Activated CD4-positive, CD25-positive, alpha-beta regulatory T cell treated with anti-CD3 and anti-CD28 coated beads, Interleukin-2, amount 50 U/mL, for 24 hours (primary cell): ENCODE measurements around the gene FEZF2.

Experiments used
- ATAC-seq, 2 donors: fragments of 150-1000 bp; cut with Tn5 transposase; one replicate each; pipeline ENCODE4 v1.10.0; 2021; ENCODE audit warnings: mild to moderate bottlenecking in 1 of 2, moderate library complexity in 1 of 2

Gene FEZF2

GRCh38 chr3:62372621-62373041 is 719 bp downstream of the FEZF2 start:
- ATAC-seq, result no peak

- ATAC-seq, result no peak
Observed at GRCh38 chr3:62371720-62372591, 1.4 kb downstream of the FEZF2 start.

- ATAC-seq, result no peak
Observed at GRCh38 chr3:62370858-62371719, 2.3 kb downstream of the FEZF2 start.

- no peak for ATAC-seq
Observed at GRCh38 chr3:62370112-62370857, 3.1 kb downstream of the FEZF2 start.

GRCh38 chr3:62369476-62369743 is 3.9 kb downstream of the FEZF2 start:
- no peak for ATAC-seq

GRCh38 chr3:62368705-62369475 is 4.5 kb downstream of the FEZF2 start:
- ATAC-seq, result no peak

- no peak for ATAC-seq
Observed at GRCh38 chr3:62368290-62368704, 5.1 kb downstream of the FEZF2 start.

GRCh38 chr3:62367763-62368195 is 5.6 kb downstream of the FEZF2 start:
- no peak for ATAC-seq

GRCh38 chr3:62366126-62366484 is 7.2 kb downstream of the FEZF2 start:
- no peak for ATAC-seq

- ATAC-seq, result no peak
Observed at GRCh38 chr3:62365391-62366125, 7.8 kb downstream of the FEZF2 start.

GRCh38 chr3:62364191-62364590 is 9.2 kb downstream of the FEZF2 start:
- no peak for ATAC-seq

- no peak for ATAC-seq
Observed at GRCh38 chr3:62363275-62363674, 10.1 kb downstream of the FEZF2 start.

- ATAC-seq, result no peak
Observed at GRCh38 chr3:62361824-62362223, 11.5 kb downstream of the FEZF2 start.

GRCh38 chr3:62361261-62361660 is 12.1 kb downstream of the FEZF2 start:
- ATAC-seq, result no peak

- ATAC-seq, result no peak
Observed at GRCh38 chr3:62359531-62359930, 13.8 kb downstream of the FEZF2 start.

- no peak for ATAC-seq
Observed at GRCh38 chr3:62356356-62356755, 17.0 kb downstream of the FEZF2 start.

GRCh38 chr3:62355703-62356102 is 17.6 kb downstream of the FEZF2 start:
- ATAC-seq, result no peak

GRCh38 chr3:62343755-62344154 is 29.6 kb downstream of the FEZF2 start:
- ATAC-seq, result no peak

- ATAC-seq, result no peak
Observed at GRCh38 chr3:62335196-62335595, 38.2 kb downstream of the FEZF2 start.

- no peak for ATAC-seq
Observed at GRCh38 chr3:62332835-62333244, 40.5 kb downstream of the FEZF2 start.

GRCh38 chr3:62332017-62332416 is 41.3 kb downstream of the FEZF2 start:
- ATAC-seq, result no peak

GRCh38 chr3:62329971-62330370 is 43.4 kb downstream of the FEZF2 start:
- ATAC-seq, result no peak
